OCI-M2 (cell line): ENCODE measurements around the gene MCC.

Experiments
- DNase-seq: peaks from one replicate; lab custom pipeline; 2025; ENCODE audit not compliant: unreplicated experiment; lab: John Stamatoyannopoulos, UW

The MCC gene

DNA sequence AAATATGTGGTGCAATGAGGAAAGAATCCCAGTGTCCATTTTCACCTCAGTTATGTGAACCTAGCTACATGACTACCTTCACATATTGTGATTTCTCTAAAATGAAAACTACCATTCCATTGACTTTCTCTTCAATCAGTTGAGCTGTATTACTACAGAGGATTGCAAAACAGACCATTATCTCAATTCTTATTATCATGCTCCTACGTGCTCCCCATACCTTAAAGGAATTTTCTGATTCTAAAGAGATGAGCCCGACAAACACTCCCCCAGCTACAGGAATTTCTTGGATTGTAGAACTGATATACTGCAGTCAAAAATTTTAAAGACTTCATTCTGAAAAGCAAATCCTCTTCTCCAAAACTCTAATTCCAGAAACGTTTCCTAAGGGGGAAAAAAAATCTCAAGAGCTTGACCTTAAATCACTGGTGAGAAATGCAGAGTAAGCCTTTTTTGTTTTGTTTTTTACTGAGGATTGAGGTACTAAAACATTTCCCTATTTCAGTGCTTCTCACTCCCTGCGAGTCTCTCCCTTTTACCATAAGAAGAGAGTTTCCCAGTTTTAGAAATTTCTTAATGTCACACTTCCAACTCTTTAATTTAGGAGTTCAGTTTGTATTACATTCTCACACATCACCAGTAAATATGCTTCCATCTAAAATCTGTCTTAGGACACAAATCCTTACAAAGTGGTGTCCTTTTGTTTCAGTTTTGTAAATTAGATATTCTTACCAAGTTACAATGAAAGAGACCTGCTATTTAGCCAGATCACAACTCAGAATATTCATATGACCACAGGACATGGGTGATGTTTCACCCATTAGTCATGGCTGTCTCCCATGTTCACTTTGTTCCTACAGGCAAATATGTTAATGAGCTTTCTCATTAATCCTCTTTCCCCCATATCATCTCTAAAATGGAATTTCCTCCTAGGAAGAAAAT is 257.3 kb downstream of the MCC start:
- no peak for DNase-seq

DNA sequence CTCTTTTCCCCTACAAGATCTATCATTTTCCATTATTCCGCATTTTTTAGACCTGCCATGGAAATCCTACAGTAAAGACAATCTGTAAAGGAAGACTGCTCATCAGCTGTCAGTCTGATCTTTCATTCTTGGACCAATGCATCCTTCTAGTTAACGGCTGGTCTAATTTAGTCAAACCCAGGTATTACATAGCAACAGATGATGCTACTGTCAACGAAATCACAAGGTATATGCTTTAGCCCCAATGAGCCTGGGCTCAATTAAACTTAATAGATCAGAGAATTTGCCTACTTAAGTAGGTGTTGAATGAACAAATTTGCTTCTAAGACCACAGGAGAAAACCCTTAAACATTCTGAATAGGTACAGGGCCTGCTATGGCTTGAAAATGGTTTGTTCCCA is 260.5 kb downstream of the MCC start:
- no peak for DNase-seq

DNA sequence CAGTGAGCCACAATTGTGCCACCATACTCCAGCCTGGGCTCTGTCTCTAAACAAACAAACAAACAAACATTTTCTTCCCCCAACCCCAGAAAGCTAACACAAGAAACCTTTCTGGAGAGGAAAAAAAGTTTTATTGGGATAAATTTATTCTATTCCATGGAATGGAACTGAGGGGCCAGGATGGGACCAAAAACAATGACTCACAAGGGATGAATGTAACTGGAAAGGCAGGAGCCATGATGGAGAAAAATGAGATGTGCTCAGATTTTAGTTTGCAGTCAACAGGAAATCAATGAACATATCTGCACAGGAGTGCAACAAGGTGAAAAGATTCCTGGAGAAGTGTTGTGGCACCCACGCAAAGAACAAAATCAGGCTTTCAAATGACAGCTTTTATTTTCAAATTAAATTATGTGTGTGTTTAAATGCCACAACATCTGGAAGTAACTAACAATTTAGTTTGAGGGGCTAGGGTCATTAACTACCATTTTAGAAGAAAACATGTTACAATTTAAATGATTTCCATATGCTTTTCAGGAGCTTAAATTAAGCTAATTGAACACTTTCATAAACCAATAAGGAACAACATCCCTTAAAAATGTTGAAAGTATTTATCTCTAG is 262.0 kb downstream of the MCC start:
- no peak for DNase-seq

DNA sequence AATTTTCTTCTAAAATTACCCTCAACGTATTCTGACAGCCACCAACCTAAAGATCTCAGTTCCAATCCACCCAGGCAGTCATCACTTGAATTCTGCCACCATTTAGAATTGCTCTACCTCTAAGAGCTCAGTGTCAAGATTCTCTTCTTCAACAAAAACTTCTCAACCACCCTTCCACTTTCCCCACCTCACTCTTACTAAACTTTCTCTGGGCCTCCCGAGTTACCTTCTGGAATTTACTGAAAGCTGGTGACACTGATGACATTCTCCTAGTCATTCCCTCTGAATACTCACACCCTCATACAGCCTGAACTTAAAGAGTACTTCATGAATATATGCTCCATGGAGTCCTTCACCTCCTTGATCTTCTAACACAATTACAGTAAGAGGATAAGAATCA is 263.0 kb downstream of the MCC start:
- DNase-seq, result no peak

DNA sequence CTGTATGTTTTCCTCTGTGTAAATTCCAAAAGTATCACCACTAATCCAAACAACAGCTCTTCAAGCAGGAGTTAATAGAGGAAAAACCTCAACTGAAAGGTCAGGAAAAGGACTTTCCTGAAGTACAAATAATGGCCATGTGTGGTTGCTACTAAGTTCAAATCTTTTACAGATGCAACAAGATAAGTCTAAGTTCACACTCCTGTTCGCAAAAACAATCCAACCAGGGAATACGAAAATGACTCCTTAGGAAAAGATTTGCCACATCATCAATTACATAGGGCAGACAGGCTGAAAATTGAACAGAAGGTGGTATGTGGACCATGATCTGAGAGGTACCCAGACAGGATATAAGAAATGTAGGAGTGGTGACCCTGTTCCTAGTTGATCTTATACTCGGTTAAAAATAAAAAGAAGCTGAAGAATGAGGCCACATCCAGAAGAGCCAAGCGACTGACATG is 263.6 kb downstream of the MCC start:
- no peak for DNase-seq

DNA sequence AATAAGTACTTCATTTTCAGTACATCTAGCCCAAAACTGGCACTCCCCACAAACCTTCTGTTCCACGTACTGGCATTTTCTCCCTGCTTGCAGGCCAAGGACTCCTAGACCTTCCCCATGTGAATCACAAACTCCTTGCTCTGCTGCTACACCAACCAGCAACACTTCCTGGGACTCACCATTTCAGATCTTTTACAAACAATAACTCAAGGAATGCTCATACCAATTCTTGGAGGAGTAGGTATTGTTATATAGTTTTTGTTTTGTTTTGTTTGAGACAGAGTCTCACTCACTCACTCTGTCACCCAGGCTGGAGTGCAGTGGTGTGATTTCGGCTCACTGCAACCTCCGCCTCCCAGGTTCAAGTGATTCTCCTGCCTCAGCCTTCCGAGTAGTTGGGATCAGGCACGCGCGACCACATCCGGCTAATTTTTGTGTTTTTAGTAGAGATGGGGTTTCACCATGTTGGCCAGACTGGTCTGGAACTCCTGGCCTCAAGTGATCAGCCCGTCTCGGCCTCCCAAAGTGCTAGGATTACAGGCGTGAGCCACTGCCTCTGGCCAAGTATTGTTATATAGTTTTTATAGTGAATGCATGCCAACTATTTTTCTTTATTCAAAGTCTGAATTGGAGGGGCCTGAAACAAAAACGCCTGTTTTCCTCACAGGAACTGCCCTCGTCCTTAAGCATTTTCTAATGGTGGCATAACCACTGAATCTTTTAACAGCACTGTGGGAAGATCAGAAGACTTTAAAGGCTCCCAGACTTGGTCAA is 264.2 kb downstream of the MCC start:
- DNase-seq, result no peak

DNA sequence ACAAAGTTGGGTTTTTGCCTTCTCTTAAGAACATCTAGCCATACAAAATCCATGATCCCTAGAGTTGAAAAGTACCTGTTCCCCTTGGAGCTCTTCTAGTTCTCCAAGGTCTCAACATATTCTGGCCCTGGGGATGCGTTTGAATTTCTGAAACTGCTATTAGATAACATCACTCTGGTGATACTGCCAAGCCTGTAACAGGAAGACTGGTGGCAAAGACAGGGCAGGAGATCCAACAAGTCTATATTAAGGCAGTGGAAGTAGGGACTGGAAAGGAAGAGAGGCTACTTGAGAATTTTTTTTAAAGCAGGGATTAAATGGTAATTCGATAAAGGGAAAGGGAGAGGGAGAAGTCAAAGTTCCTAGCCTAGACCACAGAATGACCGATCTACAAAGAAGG is 264.9 kb downstream of the MCC start:
- DNase-seq, result no peak

DNA sequence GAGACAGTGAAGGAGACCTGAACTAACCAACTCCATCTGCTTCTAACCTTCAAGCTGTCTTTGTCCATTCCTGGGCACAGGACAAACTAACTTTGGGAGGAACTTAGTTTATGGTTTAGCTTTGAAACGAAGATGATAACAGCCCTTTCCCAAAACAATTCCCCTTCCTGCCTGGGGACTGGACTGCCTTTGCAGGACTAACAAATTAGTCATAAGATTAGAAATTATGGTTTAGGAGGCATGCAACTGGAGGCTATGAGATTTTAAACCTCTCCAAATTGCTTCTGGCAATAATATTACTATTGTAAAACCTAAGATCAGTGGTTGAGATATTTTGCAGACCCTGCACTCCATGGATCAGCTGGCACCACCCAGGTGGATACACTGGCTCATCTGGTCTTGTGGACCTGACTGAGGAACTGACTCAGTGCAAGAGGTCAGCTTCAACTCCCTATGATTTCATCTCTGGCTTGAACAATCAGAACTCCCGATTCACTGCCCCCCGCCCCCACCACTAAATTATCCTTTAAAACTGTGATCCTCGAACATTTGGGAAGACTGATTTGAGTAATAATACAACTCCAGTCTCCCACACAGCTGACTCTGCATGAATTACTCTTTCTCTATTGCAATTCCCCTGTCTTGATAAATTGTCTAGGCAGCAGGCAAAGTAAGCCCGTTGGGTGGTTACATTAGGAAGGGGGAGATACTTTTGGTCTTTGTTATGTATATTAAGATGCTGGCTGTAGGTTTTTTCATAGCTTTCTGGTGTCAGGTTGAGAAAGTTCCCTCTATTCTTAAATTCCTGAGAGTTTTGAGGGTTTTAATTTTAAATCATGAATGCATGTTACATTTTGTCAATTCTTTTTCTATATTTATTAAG is 266.7 kb downstream of the MCC start:
- no peak for DNase-seq

DNA sequence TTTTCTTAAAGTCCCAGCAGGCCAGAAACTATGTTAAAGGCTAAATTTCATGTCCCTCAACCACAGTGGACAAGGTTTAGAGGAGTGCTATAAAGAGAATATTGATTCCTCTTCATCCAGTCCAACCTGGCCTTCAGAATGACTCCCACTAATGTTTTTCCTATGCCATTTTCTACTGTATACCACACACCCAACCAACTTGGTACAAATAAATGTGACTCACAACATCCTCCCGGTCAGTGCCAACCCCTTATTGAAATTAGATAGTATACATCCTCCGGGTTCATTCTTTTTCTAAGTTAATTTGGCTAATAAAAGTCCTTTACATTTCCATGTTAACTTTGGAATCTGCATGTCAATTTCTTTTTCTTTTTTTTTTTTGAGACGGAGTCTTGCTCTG is 268.6 kb downstream of the MCC start:
- DNase-seq, result no peak

DNA sequence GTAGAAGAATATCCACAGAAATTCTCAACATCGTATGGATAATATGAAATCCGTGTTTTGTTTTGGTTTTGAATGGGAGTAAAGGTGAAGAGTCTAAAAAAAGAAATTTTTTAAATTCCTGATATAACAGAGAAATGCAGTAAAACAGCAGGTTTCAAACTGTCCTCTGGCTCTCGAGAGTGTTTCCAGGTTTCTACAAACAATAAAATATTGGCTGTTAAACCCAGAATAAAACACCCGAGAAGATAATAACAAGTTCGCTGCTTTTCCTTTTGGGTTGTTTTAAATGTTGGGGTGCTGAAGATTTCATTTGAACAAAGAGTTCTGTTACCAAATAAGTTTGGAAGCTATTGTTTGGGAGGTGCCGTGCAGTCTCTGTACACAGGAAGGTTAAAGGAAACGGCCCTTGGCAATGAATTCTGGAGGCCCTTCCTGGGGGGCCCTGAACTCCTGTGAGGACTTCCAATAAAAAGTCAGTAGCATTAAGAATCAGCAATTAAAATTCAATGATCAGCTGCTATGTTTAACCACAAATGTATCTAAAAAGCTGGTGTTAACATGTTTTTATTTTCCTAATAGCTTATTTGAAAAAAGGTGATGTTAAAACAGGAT is 269.2 kb downstream of the MCC start:
- DNase-seq, result no peak

DNA sequence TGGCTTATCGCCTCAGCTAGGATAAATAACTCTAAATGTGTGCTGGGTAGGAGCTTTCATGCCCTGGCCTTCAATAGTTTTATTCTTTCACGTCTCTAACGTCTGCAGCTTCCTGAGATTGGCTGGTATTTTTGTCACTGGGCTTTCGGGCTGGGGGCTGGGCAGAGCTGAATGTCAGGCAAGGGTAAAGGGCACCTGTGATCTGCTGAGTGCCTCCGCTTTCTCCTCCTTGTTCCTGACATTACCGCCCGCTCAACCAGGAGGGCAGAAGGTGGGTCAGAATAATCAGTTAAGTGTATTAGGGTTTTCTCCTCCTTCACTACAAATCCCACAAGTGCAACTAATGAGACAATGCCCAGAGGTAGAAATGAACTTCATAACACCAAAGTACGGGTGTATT is 270.1 kb downstream of the MCC start:
- no peak for DNase-seq

DNA sequence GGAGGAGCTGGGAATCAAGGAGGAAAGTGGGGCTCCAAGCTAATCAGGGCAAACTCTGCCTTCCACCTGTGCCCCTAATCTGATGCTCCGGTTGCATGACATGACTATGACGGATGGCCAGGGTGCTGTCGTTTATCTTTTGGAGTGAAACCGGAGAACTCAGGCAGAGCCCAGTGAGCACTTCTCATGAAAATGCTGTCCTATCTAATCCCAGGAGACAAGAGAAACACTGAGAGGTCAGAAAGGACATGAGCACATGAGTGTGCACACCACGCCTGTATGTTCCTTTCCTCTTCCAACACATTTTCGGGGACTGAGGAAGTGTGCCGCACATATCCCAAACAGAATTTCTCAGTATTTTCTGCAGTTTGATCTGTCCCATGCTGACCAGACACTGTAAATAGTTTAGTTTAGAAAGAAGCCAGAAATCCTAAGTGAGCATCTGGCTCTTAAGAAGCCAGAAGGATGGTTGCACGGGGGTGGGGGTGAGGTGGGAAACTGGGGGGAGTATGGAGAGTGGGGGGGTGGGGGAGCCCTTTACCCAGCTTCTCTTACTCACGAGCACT is 270.6 kb downstream of the MCC start:
- DNase-seq, result no peak

DNA sequence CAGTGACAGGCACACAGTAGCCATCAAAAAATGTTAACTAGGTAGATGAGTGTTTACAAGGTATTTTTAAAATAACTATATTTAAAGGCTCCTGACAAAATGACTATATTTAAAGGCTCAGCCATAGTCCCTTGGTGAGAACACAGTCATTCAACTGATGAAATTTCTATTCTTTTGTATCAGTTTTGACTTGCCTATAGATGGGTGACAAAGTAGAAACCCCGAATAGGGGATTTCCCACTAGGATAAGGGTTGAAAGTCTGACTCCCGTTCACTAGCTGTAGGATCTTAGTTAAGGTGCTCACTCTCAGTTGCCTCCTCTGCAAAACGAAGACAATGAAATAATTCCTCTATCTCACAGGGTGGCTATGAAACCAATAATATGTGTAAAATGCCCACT is 271.7 kb downstream of the MCC start:
- no peak for DNase-seq

DNA sequence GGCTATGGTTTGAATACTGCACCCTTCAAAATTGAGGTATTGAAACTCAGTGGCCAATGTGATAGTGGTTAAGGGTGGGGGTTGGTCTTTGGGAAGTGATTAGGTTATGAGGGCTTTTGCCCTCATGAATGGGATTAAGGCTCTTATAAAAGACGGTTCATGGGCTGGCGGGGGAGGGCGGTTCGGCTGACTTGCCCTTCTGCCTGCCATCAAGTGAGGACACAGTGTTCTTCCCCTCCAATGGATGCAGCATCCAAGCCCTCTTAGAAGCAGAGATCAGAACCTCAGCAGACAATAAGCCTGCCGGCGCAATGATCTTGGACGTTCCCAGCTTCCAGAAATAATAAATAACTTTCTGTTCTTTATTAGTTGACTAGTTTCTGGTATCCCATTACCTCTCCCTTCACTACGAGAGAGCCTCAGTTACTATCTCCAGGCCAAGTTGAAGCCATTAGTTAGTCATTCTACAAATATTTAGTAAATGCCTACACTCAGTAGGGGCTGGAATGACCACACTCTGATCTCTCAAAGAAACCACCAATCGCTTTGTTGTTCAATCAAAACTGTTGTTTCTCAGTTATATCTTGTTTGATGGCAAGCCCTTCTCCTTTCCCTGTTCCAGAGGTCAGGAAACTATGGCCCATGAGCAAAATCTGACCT is 272.7 kb downstream of the MCC start:
- DNase-seq, result no peak

DNA sequence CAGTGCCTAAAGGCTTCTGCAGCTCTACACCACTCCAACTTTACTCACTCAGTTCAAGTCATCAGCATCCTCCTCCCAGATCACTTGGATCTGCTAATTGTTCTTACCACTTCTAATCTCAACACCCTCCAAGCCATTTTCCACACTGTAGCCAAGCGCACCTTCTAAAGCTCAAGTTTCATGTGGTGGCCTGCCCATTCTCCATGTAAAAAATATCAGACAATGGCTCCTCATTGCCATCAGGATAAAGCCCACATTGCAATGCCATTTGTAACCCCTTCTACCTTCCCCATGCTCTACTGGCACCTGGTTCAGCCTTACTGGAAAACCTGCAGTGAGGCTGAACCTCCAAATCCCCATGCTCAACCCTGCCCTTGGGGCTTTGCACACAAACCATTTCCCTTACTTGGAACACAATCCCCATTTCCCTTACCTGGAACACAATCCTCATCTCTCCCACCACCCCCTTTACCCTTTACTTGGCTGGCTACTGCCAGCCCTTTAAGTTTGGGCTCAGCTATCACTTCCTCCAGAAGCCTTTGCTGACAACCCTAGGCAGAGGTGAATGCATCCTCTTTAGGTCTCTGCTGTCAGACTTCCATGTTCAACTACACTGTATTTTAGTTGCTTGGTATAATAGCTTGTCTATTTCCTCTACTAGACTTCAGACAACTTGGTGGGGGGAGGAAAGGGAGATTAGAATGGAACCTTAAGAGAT is 273.5 kb downstream of the MCC start:
- no peak for DNase-seq

DNA sequence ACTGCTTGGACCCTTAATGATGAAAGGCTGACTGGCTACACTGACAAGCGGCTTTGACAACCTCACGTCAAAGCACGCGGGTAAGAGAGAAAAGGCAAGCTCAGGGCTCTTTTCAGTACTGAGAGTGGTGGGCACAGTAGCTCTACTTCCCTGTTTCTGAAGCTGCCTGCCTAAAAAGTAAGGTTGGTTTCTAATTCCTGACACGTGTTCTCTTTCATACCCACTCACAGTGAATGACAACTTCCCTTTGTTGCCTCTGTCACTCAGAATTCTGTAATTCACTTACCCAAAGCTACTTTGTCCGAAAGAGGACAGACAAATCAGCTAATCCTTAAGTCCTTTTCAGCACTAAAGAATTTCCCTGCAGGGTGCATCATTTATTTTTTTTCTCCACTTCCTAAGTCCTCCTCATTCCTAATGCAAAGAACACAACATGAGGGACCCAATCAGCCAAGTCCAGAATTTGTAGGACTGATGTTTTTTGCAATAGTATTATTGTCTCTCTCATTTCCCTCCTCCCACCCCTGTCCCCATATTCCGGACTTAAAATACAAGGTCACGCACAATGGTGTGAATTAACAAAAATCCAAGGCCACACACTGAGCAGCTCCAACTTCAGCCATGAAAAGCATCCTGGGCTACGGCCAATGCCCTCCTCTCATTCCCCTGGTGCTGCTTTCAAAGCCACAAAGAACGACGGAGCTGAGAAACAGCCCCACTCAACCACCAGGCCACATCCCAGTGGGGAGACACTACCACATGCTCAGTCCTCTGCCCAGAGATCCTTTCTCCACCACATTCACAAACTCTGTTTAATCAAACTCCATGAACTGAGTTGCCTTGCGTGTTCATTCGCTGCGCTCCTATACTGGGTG is 274.5 kb downstream of the MCC start:
- DNase-seq, result no peak

DNA sequence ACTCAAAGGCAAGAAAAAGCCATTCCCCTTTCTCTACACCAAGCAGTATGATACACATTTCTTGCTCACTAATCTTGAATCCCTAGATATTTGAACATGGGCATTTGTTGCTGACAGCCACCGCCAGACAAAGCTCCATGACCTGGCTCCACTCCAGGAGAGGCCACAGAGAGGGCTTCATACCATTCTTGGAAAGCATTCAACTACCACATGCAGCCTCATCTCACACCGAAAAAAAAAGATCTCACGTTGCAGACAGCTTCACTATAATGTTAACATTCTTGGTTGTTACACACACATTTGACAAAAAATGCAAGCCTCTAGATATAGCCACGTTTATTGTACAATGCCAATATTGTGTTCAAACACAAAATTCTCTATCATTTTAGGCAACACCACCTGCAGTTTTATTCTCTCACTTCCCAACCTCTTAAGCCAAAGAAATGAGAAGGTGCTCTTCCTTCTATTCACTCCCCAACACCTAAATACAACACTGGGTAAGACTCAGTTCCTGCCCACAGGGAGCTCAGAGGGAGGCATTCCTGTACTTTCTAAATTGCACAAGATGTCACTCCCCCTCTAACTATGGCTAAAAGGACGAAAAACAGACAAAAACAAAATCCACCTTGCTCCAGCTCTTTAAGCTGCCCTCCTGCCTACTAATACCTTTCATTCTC is 275.9 kb downstream of the MCC start:
- DNase-seq, result no peak
